DND-41 (cell line): Measurements from ENCODE around the gene PRKCZ.

Experiments used
- ATAC-seq: fragments of 200-7000 bp; cut with Tn5 transposase; 3 replicates; pipeline ENCODE4 v1.9.1; 2021; ENCODE audit warnings: low read depth; ENCODE audit not compliant: insufficient read depth
- DNase-seq: peaks from one replicate; pipeline ENCODE4 v3.0.0-alpha.2; 2020
- H2AFZ ChIP-seq: 2 replicates; pipeline ENCODE4 v1.6.0; 2012; ENCODE audit warnings: low read depth, low read length
- H3K27ac ChIP-seq: 2 replicates; pipeline ENCODE4 v1.5.1; 2012; ENCODE audit warnings: low read length, inconsistent platforms
- H3K27me3 ChIP-seq: fragments of 200-600 bp; sonication (generic); 2 replicates; pipeline ENCODE4 v1.6.0; 2012; ENCODE audit warnings: low read length, mild to moderate bottlenecking, inconsistent platforms; ENCODE audit not compliant: insufficient read depth, poor library complexity
- H3K36me3 ChIP-seq: 2 replicates; pipeline ENCODE4 v1.5.1; 2012; ENCODE audit warnings: low read length, inconsistent platforms; ENCODE audit not compliant: insufficient read depth
- H3K4me1 ChIP-seq: 2 replicates; pipeline ENCODE4 v1.5.1; 2012; ENCODE audit warnings: mild to moderate bottlenecking, low read length; ENCODE audit not compliant: insufficient read depth
- H3K4me2 ChIP-seq: 2 replicates; pipeline ENCODE4 v1.6.0; 2012; ENCODE audit warnings: mild to moderate bottlenecking, moderate library complexity, low read length, inconsistent platforms; ENCODE audit not compliant: insufficient read depth
- H3K4me3 ChIP-seq, 2 experiments: fragments of 200-600 bp in 1 of 2; shearing (Covaris generic) in 1 of 2; 2 replicates each; pipeline ENCODE4 v1.5.1; 2012 to 2016; ENCODE audit warnings: inconsistent platforms in 2 of 2, low read length in 2 of 2, mild to moderate bottlenecking in 2 of 2, low read depth in 1 of 2, moderate library complexity in 1 of 2
- H3K79me2 ChIP-seq: 2 replicates; pipeline ENCODE4 v1.6.0; 2012; ENCODE audit warnings: low read length, inconsistent platforms; ENCODE audit not compliant: insufficient read depth
- H3K9ac ChIP-seq: 2 replicates; pipeline ENCODE4 v1.6.0; 2012; ENCODE audit warnings: low read depth, mild to moderate bottlenecking, inconsistent platforms, low read length, moderate library complexity
- H3K9me3 ChIP-seq: 2 replicates; pipeline ENCODE4 v1.5.1; 2012; ENCODE audit warnings: low read length, moderate library complexity, mild to moderate bottlenecking, inconsistent platforms; ENCODE audit not compliant: insufficient read depth, severe bottlenecking
- H4K20me1 ChIP-seq: 2 replicates; pipeline ENCODE4 v1.6.0; 2012; ENCODE audit warnings: low read length; ENCODE audit not compliant: insufficient read depth
- EZH2 ChIP-seq: IDR thresholded peaks from 3 replicates; pipeline ENCODE4 v1.6.1; 2012; ENCODE audit warnings: borderline replicate concordance, low read depth, mild to moderate bottlenecking, moderate library complexity, low read length, inconsistent platforms; ENCODE audit not compliant: severe bottlenecking
- TF ChIP-seq, protein P1 (sequence below): IDR thresholded peaks from 2 replicates; pipeline ENCODE4 v1.5.1; 2012; ENCODE audit warnings: borderline replicate concordance, low read length, moderate library complexity, mild to moderate bottlenecking; ENCODE audit not compliant: poor library complexity, severe bottlenecking; ENCODE audit errors: extremely low read depth

PRKCZ gene

GRCh38 chr1:2049718-2050431 lies at the start of gene PRKCZ:
TSS of gene PRKCZ (plus strand) at chr1:2050411. CDS start at chr1:2050631, 220 bp downstream.
- no peak within 1 kb of the TSS for H3K9ac ChIP-seq
- no peak within 1 kb of the TSS for H2AFZ ChIP-seq
- H3K27ac ChIP-seq, result no peak within 1 kb of the TSS
- no peak within 1 kb of the TSS for H3K4me3 ChIP-seq
- H3K9me3 ChIP-seq, result no peaks in the 10 kb centered on the region
- H3K36me3 ChIP-seq, result no peaks in the 10 kb centered on the region
- H3K79me2 ChIP-seq, result no peaks in the 10 kb centered on the region
- no peaks in the 10 kb centered on the region for H3K27me3 ChIP-seq
- no peaks in the 10 kb centered on the region for H3K4me1 ChIP-seq
- no peak for ATAC-seq
- H3K4me2 ChIP-seq, result no peak within 1 kb of the TSS
- H4K20me1 ChIP-seq, result no peaks in the 10 kb centered on the region; the same call in 1 of the 2 replicates
- no peak for DNase-seq
- TF ChIP-seq, protein P1, sequence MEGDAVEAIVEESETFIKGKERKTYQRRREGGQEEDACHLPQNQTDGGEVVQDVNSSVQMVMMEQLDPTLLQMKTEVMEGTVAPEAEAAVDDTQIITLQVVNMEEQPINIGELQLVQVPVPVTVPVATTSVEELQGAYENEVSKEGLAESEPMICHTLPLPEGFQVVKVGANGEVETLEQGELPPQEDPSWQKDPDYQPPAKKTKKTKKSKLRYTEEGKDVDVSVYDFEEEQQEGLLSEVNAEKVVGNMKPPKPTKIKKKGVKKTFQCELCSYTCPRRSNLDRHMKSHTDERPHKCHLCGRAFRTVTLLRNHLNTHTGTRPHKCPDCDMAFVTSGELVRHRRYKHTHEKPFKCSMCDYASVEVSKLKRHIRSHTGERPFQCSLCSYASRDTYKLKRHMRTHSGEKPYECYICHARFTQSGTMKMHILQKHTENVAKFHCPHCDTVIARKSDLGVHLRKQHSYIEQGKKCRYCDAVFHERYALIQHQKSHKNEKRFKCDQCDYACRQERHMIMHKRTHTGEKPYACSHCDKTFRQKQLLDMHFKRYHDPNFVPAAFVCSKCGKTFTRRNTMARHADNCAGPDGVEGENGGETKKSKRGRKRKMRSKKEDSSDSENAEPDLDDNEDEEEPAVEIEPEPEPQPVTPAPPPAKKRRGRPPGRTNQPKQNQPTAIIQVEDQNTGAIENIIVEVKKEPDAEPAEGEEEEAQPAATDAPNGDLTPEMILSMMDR, result no peak
- TF ChIP-seq EZH2, result no peak

GRCh38 chr1:2000432-2000831 lies 49.8 kb upstream of the PRKCZ start:
- Histone ChIP-seq H3K4me2 (no peak overlapping the region), H3K27ac (no peak overlapping the region), H3K36me3 (no peaks in the 10 kb centered on the region), H3K27me3 (no peaks in the 10 kb centered on the region), H3K79me2 (no peaks in the 10 kb centered on the region), H3K4me3 (no peak overlapping the region), H3K4me1 (peaks cover 10% of the 10 kb centered on the region), H3K9ac (no peak overlapping the region), H2AFZ (no peak overlapping the region), H4K20me1 (no peaks in the 10 kb centered on the region), H3K9me3 (no peaks in the 10 kb centered on the region)
- TF ChIP-seq, protein P1, result no peak
- no peak for TF ChIP-seq EZH2
- no peak for ATAC-seq
- no peak for DNase-seq

- no peak for TF ChIP-seq EZH2
- TF ChIP-seq, protein P1, result no peak
- no peak overlapping the region for H3K27ac ChIP-seq
- no peaks in the 10 kb centered on the region for H3K27me3 ChIP-seq
- H3K9ac ChIP-seq, result no peak overlapping the region
- no peak for DNase-seq
- no peaks in the 10 kb centered on the region for H4K20me1 ChIP-seq
- H3K4me1 ChIP-seq, result peaks cover 7% of the 10 kb centered on the region
- no peak overlapping the region for H3K4me3 ChIP-seq
- no peak overlapping the region for H2AFZ ChIP-seq
- no peaks in the 10 kb centered on the region for H3K79me2 ChIP-seq
- no peak overlapping the region for H3K4me2 ChIP-seq
- H3K9me3 ChIP-seq, result no peaks in the 10 kb centered on the region
- ATAC-seq, result no peak
- H3K36me3 ChIP-seq, result no peaks in the 10 kb centered on the region
These were observed 49.4 kb upstream of the PRKCZ start for GRCh38 chr1:2000850-2001249.
